Measurements from ENCODE around the gene CBLN3. TPM values are rescaled to one million over a fixed set of nuclear protein-coding genes. Genes with fewer than 3 reads are reported as not detected.

CBLN3 gene
- total RNA-seq, 1 experiment from 2014 or later = 2.0 TPM

- intact Hi-C loops (cut with micrococcal nuclease) = no loop called here
- BruUV-seq (replicated peaks) = no TSS peak
- RAD21 ChIA-PET (ENCODE audit: low non-redundant PET in 1 of 2, low total read pairs in 2 of 2, uncharacterized antibody in 2 of 2, unreplicated experiment in 2 of 2) = no interaction called here
- Histone ChIP-seq H2AFZ (ENCODE audit: low read depth, low read length, poor library complexity, severe bottlenecking) (no peak overlapping the region), H3K27me3 (ENCODE audit: insufficient read depth, low read length) (no peaks in the 10 kb centered on the region), H3K4me3 (replicated peaks in 1 of 2; ENCODE audit: low read depth in 1 of 2, low read length in 2 of 2) (no peak overlapping the region), H3K4me1 (ENCODE audit: control insufficient read depth in 1 of 2, insufficient read depth in 2 of 2, low read length in 2 of 2) (no peaks in the 10 kb centered on the region), H4K20me1 (ENCODE audit: insufficient read depth) (no peaks in the 10 kb centered on the region), H3K79me2 (ENCODE audit: insufficient read depth, low read length) (no peaks in the 10 kb centered on the region), H3K9ac (ENCODE audit: low read length) (no peak overlapping the region), H3K9me2 (ENCODE audit: insufficient read depth) (no peaks in the 10 kb centered on the region), H3K9me3 (ENCODE audit: control insufficient read depth in 1 of 2, insufficient read depth in 1 of 2, low read depth in 1 of 2, low read length in 2 of 2) (no peaks in the 10 kb centered on the region), H3K36me3 (ENCODE audit: control insufficient read depth in 1 of 2, insufficient read depth in 2 of 2, low read length in 2 of 2) (no peaks in the 10 kb centered on the region), H3K27ac (ENCODE audit: low read depth, low read length) (no peak overlapping the region), H3K4me2 (ENCODE audit: low read length) (no peak overlapping the region)
- TF ChIP-seq ZNF274 (IDR thresholded peaks at IDR 0.05; ENCODE audit: low read depth, low read length) (no peak), EZH2 (IDR thresholded peaks at IDR 0.05) (no peak), CTCF (IDR thresholded peaks at IDR 0.05 in 2 of 3, conservative IDR thresholded peaks at IDR 0.05 in 1 of 3; ENCODE audit: borderline replicate concordance in 1 of 3, insufficient read depth in 1 of 3, low read depth in 2 of 3, low read length in 2 of 3) (no peak), SIN3A (IDR thresholded peaks at IDR 0.05; ENCODE audit: low read depth) (no peak), SP1 (IDR thresholded peaks at IDR 0.05; ENCODE audit: low read depth) (no peak), EZH2phosphoT487 (IDR thresholded peaks at IDR 0.05; ENCODE audit: borderline replicate concordance) (no peak), MAX (IDR thresholded peaks at IDR 0.05) (no peak), EGR1 (IDR thresholded peaks at IDR 0.05; ENCODE audit: low read depth) (no peak), CBX3 (IDR thresholded peaks at IDR 0.05; ENCODE audit: low read depth) (no peak), SRF (IDR thresholded peaks at IDR 0.05; ENCODE audit: low read depth) (no peak), YY1 (IDR thresholded peaks at IDR 0.05; ENCODE audit: extremely low read depth, insufficient replicate concordance, low read depth, low read length) (no peak), ZFX (IDR thresholded peaks at IDR 0.05) (no peak), ELF1 (IDR thresholded peaks at IDR 0.05; ENCODE audit: borderline replicate concordance, low read depth) (no peak), RAD21 (IDR thresholded peaks at IDR 0.05; ENCODE audit: low read depth) (no peak), POLR2AphosphoS5 (IDR thresholded peaks at IDR 0.05; ENCODE audit: low read depth, low read length) (no peak), FOSL1 (IDR thresholded peaks at IDR 0.05; ENCODE audit: low read depth) (no peak), CEBPB (IDR thresholded peaks at IDR 0.05; ENCODE audit: low read depth) (no peak)
- TF ChIP-seq, protein P1, sequence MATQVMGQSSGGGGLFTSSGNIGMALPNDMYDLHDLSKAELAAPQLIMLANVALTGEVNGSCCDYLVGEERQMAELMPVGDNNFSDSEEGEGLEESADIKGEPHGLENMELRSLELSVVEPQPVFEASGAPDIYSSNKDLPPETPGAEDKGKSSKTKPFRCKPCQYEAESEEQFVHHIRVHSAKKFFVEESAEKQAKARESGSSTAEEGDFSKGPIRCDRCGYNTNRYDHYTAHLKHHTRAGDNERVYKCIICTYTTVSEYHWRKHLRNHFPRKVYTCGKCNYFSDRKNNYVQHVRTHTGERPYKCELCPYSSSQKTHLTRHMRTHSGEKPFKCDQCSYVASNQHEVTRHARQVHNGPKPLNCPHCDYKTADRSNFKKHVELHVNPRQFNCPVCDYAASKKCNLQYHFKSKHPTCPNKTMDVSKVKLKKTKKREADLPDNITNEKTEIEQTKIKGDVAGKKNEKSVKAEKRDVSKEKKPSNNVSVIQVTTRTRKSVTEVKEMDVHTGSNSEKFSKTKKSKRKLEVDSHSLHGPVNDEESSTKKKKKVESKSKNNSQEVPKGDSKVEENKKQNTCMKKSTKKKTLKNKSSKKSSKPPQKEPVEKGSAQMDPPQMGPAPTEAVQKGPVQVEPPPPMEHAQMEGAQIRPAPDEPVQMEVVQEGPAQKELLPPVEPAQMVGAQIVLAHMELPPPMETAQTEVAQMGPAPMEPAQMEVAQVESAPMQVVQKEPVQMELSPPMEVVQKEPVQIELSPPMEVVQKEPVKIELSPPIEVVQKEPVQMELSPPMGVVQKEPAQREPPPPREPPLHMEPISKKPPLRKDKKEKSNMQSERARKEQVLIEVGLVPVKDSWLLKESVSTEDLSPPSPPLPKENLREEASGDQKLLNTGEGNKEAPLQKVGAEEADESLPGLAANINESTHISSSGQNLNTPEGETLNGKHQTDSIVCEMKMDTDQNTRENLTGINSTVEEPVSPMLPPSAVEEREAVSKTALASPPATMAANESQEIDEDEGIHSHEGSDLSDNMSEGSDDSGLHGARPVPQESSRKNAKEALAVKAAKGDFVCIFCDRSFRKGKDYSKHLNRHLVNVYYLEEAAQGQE (IDR thresholded peaks at IDR 0.05; ENCODE audit: low read depth) = no peak
- DNase-seq (ENCODE audit: low read depth, low spot score) (no peak), ATAC-seq (no peak)
- POLR2A ChIA-PET = no interaction called here
- CTCF ChIA-PET = no interaction called here
These were observed 45.8 kb upstream of the CBLN3 start for GRCh38 chr14:24475261-24475660.
